GM18907 (cell line): Measurements from ENCODE around the gene CASTOR1.

Source experiments
- ATAC-seq: cut with Tn5 transposase; IDR thresholded peaks from one replicate; pipeline ENCODE4 v1.9.1; 2021; ENCODE audit warnings: mild to moderate bottlenecking, moderate library complexity; ENCODE audit not compliant: unreplicated experiment

The CASTOR1 gene

DNA sequence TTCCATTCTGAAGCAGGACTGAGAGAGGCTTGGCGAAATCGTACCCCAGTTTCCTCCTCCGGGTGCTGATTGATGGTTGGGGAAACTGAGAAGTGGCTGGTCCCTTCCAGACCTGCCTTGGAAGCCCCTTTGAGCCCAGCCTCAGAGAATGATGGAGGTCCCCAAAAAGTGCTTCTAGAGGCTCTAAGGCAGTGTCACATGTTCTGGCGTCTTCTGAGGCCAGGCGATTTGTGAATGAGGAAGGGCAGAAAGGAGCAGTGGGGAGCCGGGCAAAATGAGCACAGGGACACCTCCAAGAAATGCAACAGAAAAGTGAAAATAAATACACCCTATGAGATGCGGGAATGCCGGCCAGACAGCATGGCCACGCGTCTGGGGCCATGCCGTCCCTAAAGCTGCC, 41.7 kb downstream of the CASTOR1 start:
- ATAC-seq = no peak

GRCh38 chr22:30246814-30247376, 42.4 kb downstream of the CASTOR1 start:
- ATAC-seq = no peak

DNA sequence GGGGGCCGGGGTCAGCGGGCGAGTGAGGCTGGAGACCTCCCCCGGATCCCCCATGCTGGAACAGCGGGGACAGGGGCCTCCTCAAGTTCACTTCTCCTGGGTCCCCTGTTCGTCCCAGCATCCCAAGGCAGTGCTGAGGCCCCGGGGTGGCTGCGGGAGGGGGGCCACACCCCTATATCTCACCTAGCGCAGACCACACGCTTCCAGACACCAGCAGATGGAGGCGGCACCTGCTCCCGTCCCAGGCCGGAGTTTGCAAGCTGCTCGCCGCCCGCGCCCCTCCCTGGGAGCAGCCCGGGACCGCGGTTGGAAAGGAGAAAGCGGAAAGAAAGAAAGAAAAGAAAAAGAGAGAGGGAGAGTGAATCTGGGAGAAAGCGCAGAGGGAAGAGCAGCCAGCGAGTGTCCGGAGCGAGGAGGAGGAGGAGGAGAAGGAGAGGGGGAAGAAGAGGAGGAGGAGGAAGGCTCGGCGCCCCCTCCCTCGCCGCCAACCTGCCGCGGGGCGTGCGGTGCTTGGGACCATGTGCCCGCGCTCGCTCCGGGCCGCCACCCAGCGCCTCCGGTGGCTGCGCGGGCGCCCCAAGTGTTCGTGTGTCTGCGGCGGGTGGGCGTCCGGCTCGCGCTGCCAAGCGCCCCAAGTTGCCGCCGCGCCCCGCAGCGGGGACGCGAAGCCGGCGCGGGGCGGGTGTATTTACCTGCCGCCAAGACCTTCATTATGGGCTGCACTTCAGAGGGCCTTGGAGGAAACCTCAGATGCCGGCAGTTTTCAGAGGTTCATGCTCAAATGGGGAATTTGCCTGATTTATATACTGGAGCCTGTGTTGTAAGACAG, 43.1 kb downstream of the CASTOR1 start, which contains the start of gene LIF:
Gene LIF (minus strand): TSS at position 775 of the 829 bp plus-strand sequence. CDS start 64 bp downstream, at position 711.
- no peak for ATAC-seq

DNA sequence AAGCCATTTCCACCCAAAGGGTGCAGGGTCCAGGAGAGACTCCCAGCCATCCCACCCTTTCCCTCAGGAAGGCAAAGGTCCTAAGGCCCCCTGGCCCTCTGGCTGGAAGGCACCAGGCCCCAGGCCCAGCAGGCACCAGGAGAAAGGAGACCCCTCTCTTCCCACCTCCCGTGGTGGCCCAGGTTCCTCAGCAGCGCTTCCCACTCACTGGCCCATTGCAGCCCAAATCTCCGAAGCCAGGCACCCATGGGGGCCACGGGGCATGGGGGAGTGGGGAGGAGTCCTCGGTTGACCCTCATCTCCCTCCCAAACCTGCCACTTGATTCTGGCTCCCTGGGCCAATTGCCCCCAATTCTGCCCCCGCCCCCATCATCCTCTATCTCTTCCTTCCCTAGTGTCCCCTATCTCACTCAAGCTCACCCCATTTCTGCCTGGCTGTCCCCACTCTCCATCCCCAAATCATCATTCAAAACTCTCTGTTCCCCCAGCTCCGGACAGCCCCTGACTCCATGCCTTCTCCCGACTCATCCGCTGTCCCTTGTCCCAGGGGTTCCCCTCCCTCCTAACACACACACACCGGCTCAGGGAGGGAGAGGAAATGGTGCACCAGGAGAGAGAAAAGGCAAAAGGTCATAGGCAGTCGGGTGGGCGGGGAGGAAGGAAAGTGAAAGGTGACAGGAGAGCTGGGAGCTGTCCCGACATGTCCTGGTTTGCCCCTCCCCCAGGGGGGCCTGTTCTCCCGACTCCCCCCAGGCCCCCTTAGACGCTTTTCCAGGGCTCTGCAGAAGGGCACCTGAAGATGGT, 43.9 kb downstream of the CASTOR1 start:
- ATAC-seq = no peak

GRCh38 chr22:30244641-30245040, 44.7 kb downstream of the CASTOR1 start:
- no peak for ATAC-seq

- no peak for ATAC-seq
These were observed 45.2 kb downstream of the CASTOR1 start for GRCh38 chr22:30244066-30244465.

- no peak for ATAC-seq
These were observed 45.6 kb downstream of the CASTOR1 start for GRCh38 chr22:30243661-30244060.

DNA sequence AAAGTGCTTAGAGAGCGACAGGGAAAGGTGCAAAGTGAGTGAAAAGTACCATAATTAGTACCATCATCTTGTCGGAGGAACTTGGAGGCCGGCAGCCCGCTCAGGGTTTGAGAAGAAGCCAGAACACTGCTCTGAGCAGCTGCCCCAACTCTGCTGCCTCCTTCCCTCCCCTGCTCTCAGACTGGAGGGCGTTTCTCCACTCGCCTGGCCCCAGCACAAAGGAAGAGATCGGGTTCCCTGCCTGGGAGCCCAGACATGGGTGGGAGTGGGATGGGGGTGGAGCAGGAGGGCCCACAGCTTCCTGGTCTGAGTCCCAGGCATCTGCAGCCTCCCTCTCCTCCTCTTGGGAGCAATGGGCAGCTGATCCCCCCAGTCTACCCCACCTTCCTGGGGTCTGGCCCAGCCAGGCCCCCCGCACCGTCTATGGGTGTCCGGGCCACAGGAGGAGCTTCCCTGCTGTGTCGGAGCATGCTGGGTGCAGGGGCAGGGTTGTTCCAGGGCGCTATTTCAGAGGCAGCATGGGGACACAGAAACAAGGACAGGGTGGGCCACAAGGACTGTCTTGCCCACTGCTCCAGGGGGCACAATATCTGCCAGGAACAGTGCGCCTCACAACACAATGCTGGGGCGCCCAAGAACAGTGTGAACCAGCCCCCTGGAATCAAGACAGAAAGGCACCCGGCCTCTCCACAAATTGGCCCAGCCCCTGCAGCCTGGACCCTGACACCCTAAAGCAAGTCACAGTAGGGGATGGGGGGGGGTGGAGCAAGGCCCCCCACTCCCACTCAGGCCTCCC, 47.5 kb downstream of the CASTOR1 start:
- ATAC-seq = no peak

DNA sequence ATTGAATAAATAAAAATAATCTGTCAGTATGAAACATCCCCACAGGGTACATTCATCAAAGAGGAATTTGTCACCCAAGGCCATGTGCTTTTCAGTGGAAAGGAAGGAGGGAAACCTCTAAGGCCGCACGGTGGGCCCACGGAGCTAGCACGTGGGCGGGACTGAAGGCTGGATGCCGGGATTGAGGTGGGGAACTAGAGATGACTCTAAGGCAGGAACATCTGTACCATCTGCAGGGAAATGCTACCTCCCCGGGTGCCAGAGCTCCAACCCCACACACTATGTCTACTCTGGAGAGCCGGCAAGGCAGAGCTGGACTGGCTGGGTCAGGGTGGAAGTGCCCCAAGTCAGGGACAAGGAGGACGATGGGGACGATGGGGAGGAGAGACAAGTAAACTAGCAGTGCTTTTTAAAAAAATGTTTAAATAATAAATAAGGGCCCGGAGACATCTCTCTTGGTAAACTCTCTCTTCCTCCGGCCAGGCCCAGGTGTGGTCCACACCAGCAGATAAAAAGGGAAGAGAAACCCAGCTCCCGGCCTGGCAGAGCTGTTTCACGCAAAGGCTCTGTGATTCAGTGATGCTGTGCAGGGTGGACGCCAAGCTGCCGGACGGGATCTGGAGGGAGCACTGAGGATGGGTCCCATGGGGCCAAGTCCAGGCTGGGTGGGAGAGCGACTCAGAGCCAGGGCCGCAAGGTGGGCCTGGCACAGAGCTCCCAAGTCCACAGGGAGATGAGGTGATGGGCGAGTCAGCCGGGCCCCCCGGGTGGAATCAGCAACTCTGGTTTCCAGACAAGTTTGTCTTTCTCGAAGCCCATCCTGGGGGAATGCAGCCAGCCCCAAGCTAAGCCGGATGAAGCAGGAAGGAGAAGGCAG, 48.5 kb downstream of the CASTOR1 start:
- no peak for ATAC-seq

DNA sequence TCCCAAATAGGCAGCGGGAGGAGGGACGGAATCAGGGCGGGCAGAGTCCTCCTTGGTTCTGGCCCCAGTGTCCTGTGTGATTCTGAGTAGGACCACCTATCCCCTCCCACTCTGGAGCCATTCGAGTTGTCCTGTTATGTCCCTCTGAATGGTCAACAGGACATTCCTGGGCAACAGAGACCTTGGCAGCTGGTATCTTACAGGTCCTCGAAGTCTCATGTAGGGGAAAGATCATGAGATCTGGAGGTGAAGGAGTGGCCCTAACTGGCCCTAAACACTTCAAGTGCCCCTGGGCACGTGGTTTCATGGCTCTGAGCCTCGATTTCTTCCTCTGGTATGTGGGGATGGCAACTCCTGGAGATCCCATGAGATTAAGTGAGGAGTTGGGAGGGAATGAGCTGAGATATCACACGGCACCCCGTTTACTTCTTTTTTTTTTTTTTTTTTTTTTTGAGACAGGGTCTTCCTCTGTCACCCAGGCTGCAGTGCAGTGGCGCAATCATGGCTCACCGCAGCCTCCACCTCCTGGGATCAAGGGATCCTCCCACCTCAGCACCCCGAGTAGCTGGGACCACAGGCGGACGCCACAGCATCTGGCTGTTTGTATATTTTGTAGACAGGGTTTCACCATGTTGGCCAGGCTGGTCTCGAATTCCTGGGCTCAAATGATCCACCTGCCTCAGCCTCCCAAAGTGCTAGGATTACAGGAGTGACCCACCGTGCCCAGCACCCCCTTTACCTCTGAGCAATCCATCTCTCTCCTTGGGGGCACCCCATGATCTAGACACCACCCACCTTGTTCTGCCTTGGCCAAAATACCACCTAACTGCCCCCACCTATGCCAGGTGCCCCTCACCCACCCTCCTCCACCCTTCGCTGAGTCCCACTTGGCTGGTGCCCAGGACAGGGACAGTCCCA, 49.6 kb downstream of the CASTOR1 start:
- ATAC-seq = no peak

GRCh38 chr22:30238661-30239487, 50.4 kb downstream of the CASTOR1 start:
- ATAC-seq = no peak

DNA sequence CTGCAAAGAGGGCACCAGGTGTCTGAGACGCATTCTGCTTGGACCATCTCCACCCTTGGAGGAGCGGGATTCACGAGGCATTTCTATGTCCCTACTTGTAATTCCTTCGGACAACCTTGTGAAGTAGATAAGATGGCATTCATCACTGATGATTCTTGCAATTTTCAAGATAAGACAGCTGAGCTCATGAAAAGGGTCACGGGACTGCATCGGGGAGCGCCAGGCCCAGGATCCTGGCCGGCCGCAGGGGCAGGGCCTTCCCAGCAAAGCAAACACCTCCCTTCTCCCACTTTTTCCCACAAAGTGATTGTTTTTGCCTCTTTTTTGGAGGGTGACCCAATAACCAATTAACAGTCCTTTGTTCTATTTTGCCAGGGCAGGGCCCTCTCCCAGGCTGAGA, 51.2 kb downstream of the CASTOR1 start:
- ATAC-seq = no peak

DNA sequence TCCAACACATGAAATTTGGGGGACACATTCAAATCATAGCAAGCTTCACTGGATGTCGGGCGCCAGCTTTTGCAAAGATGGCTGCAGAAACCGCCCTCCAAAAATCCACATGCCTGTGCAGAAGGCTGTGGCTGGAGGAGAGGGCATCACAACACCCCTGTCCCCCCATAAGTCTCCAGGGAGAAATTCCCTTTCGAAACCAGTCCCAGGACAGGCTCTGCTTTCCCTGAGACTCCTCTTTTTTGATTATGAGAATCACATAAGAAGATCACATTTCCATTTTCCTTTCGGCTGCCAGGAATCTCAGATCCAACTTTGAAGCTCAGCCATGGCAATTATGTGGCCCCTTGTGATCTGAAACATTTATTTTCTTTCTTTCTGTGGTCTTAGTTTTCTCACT, 52.4 kb downstream of the CASTOR1 start:
- ATAC-seq = no peak

- no peak for ATAC-seq
These were observed 53.6 kb downstream of the CASTOR1 start for GRCh38 chr22:30235687-30236170.
